Frontal cortex (tissue), 4 donors: Measurements from ENCODE around the gene TLL2. TPM values are rescaled to one million over a fixed set of nuclear protein-coding genes. Genes with fewer than 3 reads are reported as not detected.

Experiments
- DNase-seq, 2 donors: peaks; one replicate each; pipeline ENCODE4 v3.0.0; 2012; ENCODE audit warnings: low spot score in 2 of 2
- FAIRE-seq: peaks from 2 replicates; lab custom pipeline; 2012; peaks lifted over from hg19 to GRCh38; lab: Jason Lieb, UNC
- total RNA-seq: library from RNA; depleted of rRNA; stranded (reverse); fragments of >200 nt; gene quantifications from one replicate; pipeline ENCODE4 v1.2.3, GENCODE V29; 2014
- donor health status: control.
- donor health status: control.
- donor health status: control.

TLL2 gene
- total RNA-seq, 1 donor from 2014 or later = 0.82 TPM

DNA sequence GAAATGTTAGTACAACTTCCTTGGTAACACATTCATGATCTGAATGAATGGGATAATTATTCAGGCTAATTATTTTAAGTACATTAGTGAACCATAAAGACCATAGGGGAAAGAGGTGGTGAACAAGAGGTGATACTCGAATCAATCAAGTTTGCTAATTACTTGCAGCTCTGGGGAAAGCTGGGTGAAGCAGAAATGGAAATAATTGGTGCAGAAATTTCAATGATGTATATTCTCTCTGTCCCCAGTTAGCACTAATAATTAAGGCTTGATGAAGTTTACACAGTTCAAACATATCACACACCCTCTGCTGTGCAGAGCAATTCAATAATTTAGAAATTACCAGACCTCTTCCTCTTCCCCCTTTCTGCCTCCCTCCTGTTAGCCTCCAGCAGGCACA lies 105.5 kb downstream of the TLL2 start:
- DNase-seq (no peak), FAIRE-seq (no peak)

DNA sequence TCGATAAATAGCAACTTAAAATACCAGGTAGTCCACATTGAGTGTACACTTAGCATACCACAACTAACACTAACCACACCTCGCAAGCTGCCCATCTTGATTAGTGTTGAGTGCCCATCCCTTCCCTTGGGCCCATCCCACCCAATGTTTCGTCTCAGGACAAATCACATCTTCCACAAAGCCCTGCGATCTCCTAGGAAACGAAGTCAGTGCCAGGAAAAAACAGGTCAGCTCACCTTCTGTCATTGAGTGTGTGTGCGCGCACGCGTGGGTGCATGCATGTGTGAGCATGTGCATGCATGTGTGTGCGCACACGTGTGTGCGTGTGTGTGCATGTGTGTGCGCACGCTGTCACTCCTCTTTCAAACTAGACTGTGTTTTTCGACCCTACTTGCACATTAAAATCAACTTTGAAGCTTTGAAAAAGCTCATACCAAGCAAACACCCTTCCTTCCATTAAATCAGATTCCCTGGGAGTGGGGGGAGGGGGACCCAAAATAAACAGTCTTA lies 106.1 kb downstream of the TLL2 start:
- no peak for FAIRE-seq
- DNase-seq = no peak

DNA sequence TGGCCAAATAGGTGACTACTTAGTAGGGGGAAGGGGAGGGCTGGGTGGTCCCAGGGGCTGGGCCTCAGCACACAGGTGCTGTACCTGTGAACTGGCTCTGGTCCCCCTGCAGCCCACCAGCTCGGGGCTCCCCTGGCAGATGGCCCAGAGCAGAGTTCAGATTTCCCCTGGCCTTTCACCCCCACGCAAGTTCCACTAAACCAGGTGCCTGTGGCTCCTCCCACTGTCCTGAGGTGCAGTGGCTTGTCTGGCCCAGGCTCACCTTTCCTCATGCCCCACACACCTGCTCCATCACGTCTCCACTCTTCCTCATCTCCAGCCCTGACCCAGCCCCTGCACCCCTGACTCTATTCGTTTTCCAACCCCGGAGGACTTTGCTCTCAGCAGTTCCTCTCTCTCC lies 107.6 kb downstream of the TLL2 start:
- no peak for FAIRE-seq

DNA sequence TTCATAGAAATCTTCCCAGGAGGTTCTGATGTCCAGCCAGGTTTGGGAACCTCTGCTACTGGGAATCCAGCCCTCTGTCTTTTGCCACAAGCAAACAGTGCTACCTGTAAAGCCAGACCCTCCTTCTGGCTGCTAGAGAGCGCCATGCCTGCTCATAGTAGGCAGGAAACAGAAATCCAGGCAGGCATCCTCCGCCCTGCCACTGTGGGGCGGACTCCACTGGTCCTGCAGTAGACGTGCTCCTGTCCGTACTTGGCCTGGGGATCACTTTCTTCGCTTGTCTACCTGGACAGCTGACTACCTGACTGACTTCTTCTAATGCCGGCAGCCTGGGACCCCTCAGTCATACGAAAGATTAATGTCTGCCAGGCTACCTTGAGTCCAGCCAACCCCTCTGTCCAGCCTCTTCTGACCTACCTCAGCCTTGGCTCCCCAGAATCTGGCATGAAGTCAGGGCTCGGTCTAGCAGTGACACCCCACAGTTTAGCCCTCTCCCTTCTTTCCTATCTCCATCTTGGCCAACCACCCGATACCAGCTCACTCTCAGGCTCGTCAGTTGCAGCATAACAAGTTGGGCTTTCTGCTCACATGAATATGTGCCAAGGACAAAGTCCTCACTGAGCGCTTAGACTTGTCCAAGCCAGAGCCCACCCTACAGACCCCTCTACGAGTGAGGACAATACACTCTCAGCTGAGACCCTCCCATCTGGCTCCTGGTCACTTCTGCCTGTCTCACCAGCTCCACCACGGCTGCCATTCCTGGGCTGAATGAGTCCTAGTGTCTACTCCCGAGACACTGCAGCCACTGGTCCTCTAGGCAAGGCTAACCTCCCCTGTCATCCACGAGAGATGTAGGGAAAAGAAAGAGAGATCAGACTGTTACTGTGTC lies 111.1 kb downstream of the TLL2 start:
- DNase-seq (no peak), FAIRE-seq (no peak)

More for the DNA sequence above, 107.6 kb downstream of the TLL2 start:
- DNase-seq = no peak

DNA sequence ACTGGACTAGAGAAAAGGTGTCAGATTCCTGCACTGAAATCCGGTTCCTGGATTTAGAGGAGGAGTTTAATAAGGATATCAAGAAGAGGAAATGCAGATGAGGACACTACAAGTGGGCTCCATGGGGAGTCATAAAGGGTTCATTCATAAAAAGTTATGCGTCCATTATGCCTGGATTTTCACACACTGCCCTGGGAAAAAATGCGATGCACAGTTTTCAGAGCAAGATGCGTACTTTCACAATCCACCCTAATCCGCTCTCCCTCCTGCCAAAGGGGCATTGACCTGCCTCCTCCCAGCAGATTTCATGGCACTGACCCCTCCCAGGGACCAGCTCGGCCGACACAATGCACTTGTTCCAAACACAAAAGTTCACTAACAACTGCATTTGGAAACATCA lies 112.7 kb downstream of the TLL2 start:
- no peak for DNase-seq
- FAIRE-seq = no peak

DNA sequence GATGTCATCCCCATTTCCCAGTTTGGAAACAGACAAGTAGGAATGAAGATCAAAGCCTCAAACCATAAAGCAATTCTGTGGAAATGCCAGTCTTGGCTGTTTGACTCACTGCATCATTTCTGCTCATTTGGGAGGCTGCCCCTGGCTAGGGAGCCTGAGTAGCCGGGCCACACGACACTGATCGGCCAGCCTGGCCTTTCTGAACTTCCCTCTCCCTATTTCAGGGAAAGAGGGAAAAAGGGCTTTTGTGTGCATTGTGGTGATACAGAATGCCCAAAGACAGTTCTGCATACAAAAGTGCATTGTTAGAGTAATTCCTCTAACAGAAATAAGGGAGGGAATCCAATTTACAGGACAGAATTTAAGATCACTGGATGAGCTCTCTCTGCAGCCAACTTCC lies 113.3 kb downstream of the TLL2 start:
- DNase-seq (no peak), FAIRE-seq (peak; percentile 8)

DNA sequence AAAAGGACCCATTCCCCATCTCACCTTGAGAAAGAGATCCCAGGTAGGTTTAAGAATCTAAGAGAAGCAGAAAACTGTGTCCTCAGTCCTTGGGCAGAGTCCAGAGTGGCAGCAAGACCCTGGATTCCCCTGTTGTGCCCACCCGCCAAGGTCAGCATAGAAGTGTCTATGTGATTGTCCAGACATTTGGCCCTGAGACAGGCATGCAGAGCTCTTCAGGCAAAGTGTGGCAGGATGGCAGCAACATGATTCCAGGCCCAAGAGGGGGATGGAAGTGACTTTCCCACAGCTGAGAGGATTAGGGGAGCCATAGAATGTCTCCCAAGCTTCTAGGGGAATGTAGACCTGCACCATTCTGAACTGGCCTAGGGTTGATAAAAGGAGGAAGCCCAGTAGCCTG lies 115.8 kb downstream of the TLL2 start:
- DNase-seq (no peak), FAIRE-seq (no peak)

DNA sequence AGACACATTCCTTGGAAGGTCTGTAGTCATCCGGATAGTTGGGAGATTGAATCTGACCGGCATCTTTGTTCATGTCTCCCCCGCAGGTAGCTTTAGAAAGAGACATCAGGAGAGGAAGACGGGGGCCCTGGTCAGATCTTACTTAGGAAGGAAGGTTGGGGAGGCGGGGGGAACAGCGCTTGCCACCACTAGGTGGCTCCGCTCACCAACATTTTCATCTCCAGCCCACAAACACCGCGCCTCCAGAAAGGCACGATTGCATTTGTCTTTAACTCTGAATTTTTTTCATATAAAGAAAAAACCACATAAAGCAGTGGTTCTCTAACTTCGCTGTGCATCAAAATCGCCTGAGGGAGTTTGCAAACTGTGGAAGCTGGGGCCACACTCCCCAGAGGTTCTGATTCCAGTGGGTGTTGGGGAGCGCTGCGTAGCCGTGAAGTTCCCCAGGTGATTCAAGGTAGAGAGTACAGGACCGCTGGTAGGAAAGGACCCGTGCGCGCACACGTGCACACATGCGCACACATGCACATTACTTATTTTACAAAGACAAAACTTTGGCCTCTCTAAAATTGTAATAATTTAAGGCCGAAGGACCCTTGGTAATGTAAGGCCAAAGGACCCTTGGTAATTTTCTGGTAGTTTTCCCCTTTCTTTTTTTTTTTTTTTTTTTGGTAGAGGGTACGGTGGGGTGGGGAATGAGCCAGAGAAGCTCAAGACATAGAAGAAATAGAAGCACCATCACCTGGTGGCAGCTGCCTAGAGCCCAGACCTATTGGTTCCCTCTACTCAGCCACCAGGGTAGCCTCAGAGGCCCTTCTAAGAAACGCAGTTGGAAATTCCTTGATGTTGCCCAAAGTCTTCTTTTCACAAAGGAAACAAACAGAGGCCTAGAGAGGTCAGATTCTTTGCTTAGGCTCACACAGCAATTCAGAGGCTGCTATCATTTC lies 117.5 kb downstream of the TLL2 start:
- no peak for FAIRE-seq

DNA sequence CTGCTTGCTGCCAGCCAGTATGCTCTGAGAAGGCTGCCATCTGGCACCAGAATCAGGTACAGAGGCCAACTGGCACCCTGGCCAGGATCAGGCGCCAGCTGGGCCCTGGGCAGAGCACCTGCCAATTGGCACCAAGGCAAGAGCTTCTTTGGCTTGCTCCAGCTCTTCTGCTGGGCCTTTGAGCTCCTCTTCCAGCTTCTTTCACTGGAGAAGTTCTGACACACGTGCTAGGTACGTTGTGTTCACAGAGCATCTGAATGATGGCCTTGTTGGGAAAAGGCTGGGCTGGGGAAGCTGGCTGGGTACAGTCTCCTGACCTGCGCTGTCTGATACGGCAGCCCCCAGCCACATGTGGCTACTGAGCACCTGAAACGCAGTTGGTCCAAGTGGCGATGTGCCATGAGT lies 123.3 kb downstream of the TLL2 start:
- DNase-seq (peak; percentile 41 to 48), FAIRE-seq (no peak)

More for the DNA sequence above, 117.5 kb downstream of the TLL2 start:
- DNase-seq = peak; percentile 52 to 82

DNA sequence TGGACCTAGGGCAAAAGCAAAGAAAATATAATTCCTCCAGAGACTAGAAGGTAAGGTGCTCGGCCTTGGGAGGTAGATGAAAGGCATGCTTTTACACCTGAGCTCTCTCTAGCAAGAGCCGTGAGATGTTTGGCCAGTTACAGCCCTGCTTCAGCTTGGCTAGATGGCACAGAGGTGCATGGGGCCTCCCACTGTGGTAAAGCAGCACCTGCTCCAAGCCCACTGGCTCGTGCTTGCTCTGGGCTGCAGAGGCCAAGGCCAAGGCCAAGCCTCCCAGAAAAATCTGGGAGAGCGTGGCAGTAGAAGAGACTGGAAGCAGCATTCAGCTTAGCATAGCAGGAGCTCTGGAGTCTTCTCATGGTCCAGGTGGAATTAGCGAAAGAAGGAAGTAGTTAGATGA lies 123.9 kb downstream of the TLL2 start:
- FAIRE-seq = no peak
- DNase-seq = no peak

DNA sequence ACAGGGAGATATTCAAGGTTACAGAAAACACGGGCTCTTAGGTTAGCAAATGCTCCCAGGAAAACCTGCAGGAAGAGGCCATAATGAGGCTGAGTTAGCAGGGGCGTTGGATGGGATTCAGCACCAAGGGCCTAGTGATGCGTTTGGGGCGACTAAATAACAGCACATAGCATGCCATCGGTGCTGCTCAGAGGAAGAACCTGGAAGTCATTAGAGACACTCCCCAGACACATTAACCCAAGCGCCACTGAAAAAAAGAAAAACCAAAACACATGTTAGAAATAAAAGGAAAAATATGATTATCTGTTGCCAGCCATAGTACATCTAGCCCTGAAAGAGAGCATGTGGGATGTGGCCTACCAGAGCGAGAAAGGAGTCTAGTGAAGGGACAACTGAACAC lies 126.1 kb downstream of the TLL2 start:
- DNase-seq = no peak
- FAIRE-seq = no peak

DNA sequence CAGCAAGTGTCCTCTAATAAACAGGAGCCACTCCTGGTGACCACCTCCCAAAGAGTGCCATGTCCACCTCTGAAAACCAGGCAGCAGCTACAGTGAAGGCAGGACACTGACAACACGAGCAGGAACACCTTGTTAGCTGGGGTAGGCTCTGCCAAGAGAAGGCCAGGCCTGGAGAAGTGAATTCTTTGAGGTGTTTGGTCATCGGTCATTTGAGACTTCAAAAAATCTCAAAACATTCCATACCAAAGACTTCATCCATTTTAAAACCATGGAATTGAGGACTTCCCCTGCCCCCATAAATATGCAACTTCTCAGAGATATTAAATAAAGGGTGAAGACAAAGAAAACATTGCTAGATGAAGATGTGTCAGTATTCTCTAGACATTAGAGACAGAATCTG lies 126.6 kb downstream of the TLL2 start:
- DNase-seq = no peak
- no peak for FAIRE-seq

DNA sequence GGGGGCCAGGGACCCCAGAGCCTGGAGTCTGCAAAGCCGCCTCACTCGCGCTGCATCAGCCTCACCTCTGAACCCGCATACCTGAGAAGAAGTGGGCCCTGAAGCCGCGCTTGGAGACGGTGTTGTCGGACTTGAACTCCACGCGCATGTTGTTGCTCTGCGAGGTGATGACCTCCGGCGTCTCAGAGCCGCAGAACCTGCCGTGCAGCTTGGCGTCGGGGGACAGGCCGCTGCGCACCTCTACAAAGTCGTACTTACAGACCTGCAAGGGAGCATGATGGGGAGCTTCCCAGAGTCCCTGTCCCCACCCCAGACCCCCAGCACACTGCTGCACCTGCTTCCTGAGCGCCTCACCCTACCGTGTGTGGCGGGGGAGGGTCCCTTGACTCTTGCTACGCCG lies 129.2 kb downstream of the TLL2 start:
- FAIRE-seq (no peak), DNase-seq (no peak)

DNA sequence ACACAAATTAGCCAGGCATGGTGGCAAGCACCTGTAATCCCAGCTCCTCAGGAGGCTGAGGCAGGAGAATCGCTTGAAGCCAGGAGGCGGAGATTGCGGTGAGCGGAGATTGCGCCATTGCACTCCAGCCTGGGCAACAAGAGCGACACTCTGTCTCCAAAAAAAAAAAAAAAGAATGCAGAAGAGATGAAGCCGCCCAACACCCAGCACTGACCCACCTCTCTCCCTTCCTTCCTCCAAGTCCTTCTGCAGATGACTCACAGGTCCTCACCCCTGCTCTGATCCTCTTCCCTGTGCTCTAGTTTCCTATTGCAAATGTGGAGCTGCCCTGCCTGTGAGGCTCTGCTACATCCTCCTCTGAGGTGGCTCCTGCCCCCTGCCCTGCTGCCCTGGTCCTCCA lies 132.9 kb downstream of the TLL2 start:
- no peak for FAIRE-seq
- no peak for DNase-seq

DNA sequence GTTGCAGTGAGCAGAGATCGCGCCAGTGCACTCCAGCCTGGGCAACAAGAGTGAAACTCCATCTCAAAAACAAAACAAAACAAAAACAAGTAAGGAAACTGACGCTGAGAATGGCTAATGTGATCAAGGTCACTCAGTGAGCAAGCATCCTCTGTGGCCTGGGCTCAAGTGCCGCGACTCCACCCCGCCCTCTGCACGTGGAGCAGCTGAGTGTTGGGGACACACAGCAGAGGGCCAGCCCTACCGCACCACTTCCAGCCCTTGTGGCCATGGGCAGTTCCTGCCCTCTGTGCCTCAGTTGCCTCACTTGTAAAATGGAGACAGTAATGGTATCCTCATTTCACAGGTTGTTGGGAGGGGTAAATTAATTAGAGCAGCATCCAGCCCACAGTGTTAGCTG lies 134.0 kb downstream of the TLL2 start:
- FAIRE-seq (no peak), DNase-seq (no peak)

DNA sequence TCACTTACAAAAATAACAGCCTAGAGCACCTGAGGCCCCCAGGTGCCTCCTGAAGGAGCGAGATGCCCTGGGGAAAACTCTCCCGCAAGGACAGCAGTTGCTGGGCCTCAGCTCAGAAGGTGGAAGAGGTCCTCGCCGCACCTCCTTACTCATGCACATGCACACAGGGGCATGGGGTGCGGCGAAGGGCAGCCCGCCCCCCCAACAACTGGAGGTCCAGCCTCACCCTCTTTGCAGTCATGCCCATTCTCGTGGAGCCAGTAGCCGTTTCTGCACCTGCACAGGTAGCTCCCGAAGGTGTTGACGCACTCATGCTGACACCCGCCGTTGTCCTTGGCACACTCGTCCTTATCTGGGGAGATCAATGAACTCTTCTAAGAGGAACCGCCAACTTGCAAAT lies 135.0 kb downstream of the TLL2 start:
- no peak for FAIRE-seq

DNA sequence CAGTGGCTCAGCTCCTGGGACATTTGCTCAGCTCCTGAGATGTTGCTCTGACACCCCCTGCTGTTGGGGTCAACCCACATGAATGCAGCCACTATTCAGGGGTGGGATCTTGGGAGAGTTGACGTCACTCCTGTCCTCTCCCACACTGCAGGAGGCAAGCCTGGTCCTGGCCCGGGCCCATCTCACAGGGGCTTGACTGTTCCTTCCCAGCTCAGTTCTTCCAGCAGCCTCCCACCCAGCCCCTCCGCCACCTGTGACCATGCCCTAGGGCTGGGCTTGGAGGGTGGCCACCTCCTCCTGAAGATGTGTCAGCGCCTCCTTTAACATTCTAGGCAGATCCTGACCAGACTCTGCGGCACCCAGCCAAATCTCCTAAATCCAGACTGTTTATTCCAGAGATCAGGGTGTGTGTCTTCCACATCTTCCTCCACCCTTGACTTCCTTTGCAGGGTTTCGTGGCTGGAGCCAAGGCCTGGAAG lies 135.9 kb downstream of the TLL2 start:
- DNase-seq (no peak), FAIRE-seq (no peak)

More for the DNA sequence above, 135.0 kb downstream of the TLL2 start:
- DNase-seq = no peak

DNA sequence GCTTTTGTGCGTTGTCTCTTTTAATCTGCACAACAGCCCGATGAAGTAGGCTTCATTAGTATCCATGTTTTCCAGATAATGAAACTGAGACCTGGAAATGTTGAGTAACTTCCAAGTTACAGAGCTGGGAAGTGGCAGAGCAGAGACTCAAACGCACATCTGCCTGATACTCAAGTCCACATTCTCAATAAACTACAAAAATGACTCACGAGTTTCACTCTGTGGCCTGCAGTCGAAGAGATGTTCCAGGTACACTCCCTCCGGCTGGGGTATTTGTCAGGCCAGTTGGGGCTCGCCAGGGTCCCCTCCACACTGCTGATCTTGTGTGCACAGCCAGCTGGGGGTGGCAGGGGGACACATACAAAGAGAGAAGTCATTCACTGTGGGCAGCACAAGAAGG lies 137.2 kb downstream of the TLL2 start:
- DNase-seq = no peak
- no peak for FAIRE-seq

DNA sequence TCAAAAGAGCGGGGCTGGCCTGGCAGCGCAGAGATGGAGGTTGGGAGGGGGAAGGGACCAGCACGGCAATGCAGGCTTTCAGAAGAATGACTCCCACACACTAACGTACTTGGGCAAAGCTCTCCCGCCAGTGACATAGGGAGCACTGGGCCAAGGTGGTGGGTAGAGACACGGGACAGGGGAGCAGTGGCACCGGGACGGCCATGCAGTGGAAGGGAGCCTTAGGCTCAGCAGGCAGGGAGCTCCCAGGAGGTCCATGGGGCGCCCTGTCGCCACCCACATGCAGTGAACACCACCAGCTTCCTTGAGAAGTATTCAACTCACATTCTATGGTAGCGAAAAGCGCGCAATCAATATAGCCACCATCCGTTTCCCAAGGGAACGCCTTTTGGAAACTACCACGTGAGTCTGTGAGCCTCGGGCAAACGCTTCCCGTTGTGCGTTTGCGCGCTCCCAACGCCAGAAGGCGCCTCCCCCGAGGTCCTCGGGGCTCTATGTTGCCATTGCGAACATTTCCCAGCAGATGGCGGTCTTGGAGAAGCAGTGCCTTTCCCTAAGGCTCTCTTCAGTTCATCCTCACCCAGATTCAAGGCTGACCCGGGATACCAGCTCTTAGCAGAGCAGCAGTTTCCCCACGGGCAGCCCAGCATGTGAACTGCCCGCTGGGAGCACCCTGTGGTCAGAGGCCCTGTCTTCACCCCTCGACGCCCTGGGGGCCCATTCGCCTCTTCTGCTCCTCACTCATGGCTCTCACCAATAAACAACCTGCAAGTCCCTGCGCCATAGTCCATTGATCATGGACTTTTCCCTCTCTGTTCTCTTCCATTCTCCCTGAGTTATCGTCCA lies 138.5 kb downstream of the TLL2 start:
- FAIRE-seq (no peak), DNase-seq (peak; percentile 84 to 96)

DNA sequence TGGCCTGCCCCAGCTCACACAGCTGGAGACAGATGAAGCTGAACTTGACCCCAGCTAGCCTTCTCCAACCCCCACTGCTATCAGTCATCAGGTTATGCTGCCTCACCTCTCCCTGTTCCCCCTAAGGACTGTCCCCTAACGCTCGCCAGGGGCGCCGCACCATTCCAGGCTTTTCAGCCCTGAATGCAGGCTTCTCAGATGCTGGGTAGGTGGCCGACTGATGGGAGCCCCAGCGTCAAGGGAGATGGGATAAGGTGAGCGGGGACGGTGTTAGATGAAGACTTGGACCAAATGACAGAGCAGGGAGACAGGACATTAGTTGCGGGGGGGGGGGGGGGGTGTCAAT lies 139.1 kb downstream of the TLL2 start:
- FAIRE-seq (no peak), DNase-seq (no peak)
